GM21447 (cell line): ENCODE data around the gene SNTG2.

Experiments used
- ATAC-seq: cut with Tn5 transposase; IDR thresholded peaks from one replicate; pipeline ENCODE4 v1.9.1; 2021; ENCODE audit not compliant: unreplicated experiment

The SNTG2 gene

GRCh38 chr2:1266351-1266750 lies 315.7 kb downstream of the SNTG2 start:
- no peak for ATAC-seq

- ATAC-seq: no peak
Observed at GRCh38 chr2:1268034-1268433, 317.4 kb downstream of the SNTG2 start.

- ATAC-seq: no peak
Observed at GRCh38 chr2:1269812-1270211, 319.2 kb downstream of the SNTG2 start.

DNA sequence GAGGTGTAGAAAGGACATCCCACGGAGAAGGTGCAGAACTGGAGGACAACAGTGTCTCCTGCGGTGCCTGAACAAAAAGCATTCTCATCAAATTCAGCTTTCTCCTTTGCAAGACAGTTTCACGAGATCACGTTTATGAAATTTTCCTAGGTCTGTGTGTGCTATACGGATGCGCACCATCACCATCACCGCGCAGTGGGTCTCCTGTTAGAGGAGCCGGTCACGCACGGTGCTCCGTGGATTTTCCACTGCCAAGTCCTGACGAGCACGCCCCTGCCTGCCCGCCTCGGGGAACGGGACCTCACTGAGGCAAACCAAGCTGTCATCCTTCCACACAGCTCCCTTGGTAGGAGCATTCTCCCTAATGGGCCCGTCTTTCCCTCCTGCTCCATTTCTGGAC lies 322.2 kb downstream of the SNTG2 start:
- ATAC-seq: no peak

DNA sequence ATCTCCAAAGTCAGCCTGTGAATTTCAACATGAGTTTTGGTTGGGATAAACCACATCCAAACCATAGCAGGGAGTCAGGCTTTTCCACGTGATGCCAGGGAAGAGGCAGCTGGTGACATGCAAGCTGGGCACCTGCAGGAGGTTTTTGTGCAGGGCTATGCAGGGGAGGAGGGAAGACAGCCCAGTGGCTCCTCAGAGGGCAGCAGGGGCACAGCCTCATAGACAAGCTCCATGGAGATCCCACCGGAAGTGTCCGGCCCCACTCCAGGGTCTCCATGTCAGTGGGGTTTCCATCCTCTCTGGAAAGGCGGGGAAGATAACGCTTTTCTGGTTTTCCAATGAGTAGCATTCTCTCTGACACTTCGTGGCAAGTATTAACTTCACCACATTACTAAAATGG lies 327.0 kb downstream of the SNTG2 start:
- ATAC-seq: no peak

- ATAC-seq: no peak
Observed at GRCh38 chr2:1278125-1278524, 327.5 kb downstream of the SNTG2 start.

GRCh38 chr2:1278861-1279260 lies 328.2 kb downstream of the SNTG2 start:
- no peak for ATAC-seq

DNA sequence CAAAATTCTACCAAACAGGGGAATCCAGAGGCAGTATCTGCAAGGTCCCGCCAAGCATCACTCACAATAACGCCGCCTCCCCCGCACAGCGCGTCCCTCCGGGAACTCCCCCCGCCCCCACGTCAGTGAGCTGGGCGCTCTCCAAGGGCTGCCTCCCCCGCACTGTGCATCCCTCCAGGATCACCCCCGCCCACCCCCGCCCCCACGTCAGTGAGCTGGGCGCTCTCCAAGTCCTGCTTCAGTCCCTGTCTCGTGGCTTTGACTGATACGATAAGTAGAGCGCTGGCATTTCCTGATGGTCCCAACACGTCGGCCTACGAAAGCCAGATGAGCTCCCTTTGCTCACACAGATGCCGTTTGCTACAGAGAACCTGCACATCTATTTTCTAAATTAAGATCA lies 331.9 kb downstream of the SNTG2 start:
- ATAC-seq: no peak

GRCh38 chr2:1283020-1283801 lies 332.6 kb downstream of the SNTG2 start:
- no peak for ATAC-seq

DNA sequence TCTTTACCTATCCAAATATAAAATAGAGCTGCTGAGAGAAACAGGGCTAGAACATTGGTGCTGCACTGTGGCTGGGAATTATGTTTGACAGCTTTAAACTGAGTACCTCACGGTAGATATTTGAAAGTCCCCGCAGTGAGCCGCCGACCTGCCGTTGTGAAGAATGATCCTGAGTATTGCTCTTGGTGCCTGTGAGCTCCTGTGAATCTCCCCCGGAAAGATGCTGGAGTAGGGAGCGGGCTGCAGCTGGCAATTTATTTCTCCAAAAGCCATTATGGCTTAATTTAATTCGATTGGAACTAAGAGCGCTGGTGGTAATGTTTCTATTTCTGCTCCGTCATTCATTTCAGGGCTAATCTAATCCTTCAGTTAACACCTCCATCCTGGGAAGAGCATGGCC lies 333.2 kb downstream of the SNTG2 start:
- ATAC-seq: no peak

DNA sequence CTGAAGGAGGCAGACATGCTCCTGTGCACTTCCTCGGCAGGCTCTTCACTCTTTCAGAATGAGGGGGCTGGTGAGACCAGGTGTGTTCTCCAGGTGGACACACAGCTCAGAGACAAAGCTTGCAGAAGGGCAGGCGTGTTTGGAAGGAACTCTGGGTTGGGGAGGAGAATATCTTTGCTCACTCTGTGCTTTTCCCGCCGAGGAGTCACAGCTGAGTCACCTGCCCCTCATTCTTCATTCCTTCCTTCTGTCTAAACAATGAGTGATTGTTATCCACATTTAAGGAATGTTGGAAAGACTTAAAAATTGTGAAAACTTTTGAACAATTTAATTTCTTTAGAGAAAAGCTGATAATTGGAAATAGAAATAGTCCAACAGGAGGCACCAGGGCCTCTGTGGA lies 336.3 kb downstream of the SNTG2 start:
- no peak for ATAC-seq

DNA sequence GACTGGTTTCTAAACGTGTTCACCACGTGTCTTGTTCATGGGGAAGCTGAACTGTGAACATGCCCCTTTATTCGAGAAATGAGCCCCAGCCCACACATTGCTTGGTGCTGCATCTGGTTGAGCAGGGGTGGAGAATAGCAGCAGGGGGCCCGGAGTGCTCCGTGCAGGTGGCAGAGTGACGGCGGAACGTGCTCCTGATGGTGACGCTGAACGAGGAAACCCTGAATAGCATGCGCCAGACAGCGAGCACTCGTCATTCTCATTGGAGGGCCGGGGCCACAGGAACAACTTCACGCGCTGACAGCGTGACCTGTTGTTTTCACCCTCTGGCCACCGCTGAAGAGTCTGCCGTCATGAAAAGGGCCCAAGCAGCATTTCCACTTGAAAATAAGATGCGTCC lies 336.8 kb downstream of the SNTG2 start:
- no peak for ATAC-seq

- no peak for ATAC-seq
Observed at GRCh38 chr2:1294900-1295299, 344.3 kb downstream of the SNTG2 start.

GRCh38 chr2:1295740-1296139 lies 345.1 kb downstream of the SNTG2 start:
- ATAC-seq: no peak

GRCh38 chr2:1297372-1298159 lies 346.9 kb downstream of the SNTG2 start:
- no peak for ATAC-seq

GRCh38 chr2:1299043-1299442 lies 348.4 kb downstream of the SNTG2 start:
- no peak for ATAC-seq

GRCh38 chr2:1300284-1300683 lies 349.6 kb downstream of the SNTG2 start:
- no peak for ATAC-seq

- ATAC-seq: no peak
Observed at GRCh38 chr2:1301056-1301455, 350.4 kb downstream of the SNTG2 start.

- no peak for ATAC-seq
Observed at GRCh38 chr2:1305342-1306013, 354.8 kb downstream of the SNTG2 start.

- ATAC-seq: no peak
Observed at GRCh38 chr2:1306014-1306686, 355.5 kb downstream of the SNTG2 start.
